Measurements from ENCODE around the gene SOX8. TPM values are rescaled to one million over a fixed set of nuclear protein-coding genes. Genes with fewer than 3 reads are reported as not detected.

SOX8 gene
- polyA plus RNA-seq, 1 experiment, result 0.04 TPM

- no peak for TF ChIP-seq CTCF (IDR thresholded peaks at IDR 0.05; ENCODE audit: insufficient read depth, low read depth, low read length)
- DNase-seq (ENCODE audit: low read depth), result no peak
- Histone ChIP-seq H3K36me3 (ENCODE audit: control insufficient read depth, insufficient read depth, low read length) (no peaks in the 10 kb centered on the region), H3K4me3 (ENCODE audit: low read depth, low read length) (no peak overlapping the region), H3K27me3 (ENCODE audit: control insufficient read depth, insufficient read depth, low read length) (peaks cover 4% of the 10 kb centered on the region)
- CTCF ChIA-PET, result no interaction called here
- POLR2A ChIA-PET, result no interaction called here
These were observed 30.6 kb downstream of the SOX8 start for GRCh38 chr16:1012135-1012534.

GRCh38 chr16:1012722-1013592 lies 31.4 kb downstream of the SOX8 start:
- Histone ChIP-seq H3K36me3 (ENCODE audit: control insufficient read depth, insufficient read depth, low read length) (no peaks in the 10 kb centered on the region), H3K27me3 (ENCODE audit: control insufficient read depth, insufficient read depth, low read length) (peaks cover 4% of the 10 kb centered on the region), H3K4me3 (ENCODE audit: low read depth, low read length) (no peak overlapping the region)
- CTCF ChIA-PET, result no interaction called here
- DNase-seq (ENCODE audit: low read depth), result no peak
- POLR2A ChIA-PET, result no interaction called here
- TF ChIP-seq CTCF (IDR thresholded peaks at IDR 0.05; ENCODE audit: insufficient read depth, low read depth, low read length), result no peak

GRCh38 chr16:1013593-1013900 lies 32.0 kb downstream of the SOX8 start:
- ChIA-PET POLR2A (no interaction called here), CTCF (no interaction called here)
- DNase-seq (ENCODE audit: low read depth), result no peak
- Histone ChIP-seq H3K36me3 (ENCODE audit: control insufficient read depth, insufficient read depth, low read length) (no peaks in the 10 kb centered on the region), H3K4me3 (ENCODE audit: low read depth, low read length) (no peak overlapping the region), H3K27me3 (ENCODE audit: control insufficient read depth, insufficient read depth, low read length) (peaks cover 4% of the 10 kb centered on the region)
- no peak for TF ChIP-seq CTCF (IDR thresholded peaks at IDR 0.05; ENCODE audit: insufficient read depth, low read depth, low read length)

GRCh38 chr16:1014221-1014620 lies 32.7 kb downstream of the SOX8 start:
- Histone ChIP-seq H3K4me3 (ENCODE audit: low read depth, low read length) (no peak overlapping the region), H3K36me3 (ENCODE audit: control insufficient read depth, insufficient read depth, low read length) (no peaks in the 10 kb centered on the region), H3K27me3 (ENCODE audit: control insufficient read depth, insufficient read depth, low read length) (peaks cover 4% of the 10 kb centered on the region)
- CTCF ChIA-PET, result no interaction called here
- POLR2A ChIA-PET, result no interaction called here
- DNase-seq (ENCODE audit: low read depth), result no peak
- TF ChIP-seq CTCF (IDR thresholded peaks at IDR 0.05; ENCODE audit: insufficient read depth, low read depth, low read length), result no peak

- ChIA-PET POLR2A (no interaction called here), CTCF (no interaction called here)
- Histone ChIP-seq H3K4me3 (ENCODE audit: low read depth, low read length) (no peak overlapping the region), H3K27me3 (ENCODE audit: control insufficient read depth, insufficient read depth, low read length) (peaks cover 2% of the 10 kb centered on the region; the same call in 1 of the 2 replicates), H3K36me3 (ENCODE audit: control insufficient read depth, insufficient read depth, low read length) (no peaks in the 10 kb centered on the region)
- no peak for DNase-seq (ENCODE audit: low read depth)
- no peak for TF ChIP-seq CTCF (IDR thresholded peaks at IDR 0.05; ENCODE audit: insufficient read depth, low read depth, low read length)
These were observed 33.4 kb downstream of the SOX8 start for GRCh38 chr16:1014771-1015495.
